ENCODE measurements around the gene NSUN4. TPM values are rescaled to one million over a fixed set of nuclear protein-coding genes. Genes with fewer than 3 reads are reported as not detected.
A peak's percentile ranks its signal among the peaks of the same experiment; 100 is the strongest.

Gene NSUN4
- total RNA-seq, 2 donors from 2014 or later, result 21.0 to 29.0 TPM

DNA sequence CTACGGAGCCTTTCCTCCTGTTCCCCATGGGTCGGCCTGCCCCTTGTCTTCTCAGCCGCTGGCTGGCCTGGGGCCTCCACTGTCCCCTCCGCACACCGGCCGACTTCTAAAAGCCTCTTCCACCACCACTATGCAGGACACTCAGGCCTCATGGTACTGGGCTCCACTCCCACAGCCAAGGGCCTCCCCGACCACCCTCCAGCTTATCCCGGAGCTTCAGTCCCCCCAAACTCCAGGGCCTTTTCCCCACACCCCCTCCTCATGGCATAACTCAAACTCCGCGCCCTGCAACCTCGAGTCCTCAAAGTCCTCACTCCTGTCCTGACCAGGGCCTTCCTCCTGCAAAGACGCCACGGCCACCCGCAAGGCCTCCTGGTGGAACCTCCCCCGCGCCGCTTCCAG, 39.2 kb upstream of the NSUN4 start:
- no peak for TF ChIP-seq POLR2AphosphoS5 (IDR thresholded peaks at IDR 0.05)
- TF ChIP-seq POLR2A (IDR thresholded peaks at IDR 0.05), result no peak
- TF ChIP-seq, protein P1, sequence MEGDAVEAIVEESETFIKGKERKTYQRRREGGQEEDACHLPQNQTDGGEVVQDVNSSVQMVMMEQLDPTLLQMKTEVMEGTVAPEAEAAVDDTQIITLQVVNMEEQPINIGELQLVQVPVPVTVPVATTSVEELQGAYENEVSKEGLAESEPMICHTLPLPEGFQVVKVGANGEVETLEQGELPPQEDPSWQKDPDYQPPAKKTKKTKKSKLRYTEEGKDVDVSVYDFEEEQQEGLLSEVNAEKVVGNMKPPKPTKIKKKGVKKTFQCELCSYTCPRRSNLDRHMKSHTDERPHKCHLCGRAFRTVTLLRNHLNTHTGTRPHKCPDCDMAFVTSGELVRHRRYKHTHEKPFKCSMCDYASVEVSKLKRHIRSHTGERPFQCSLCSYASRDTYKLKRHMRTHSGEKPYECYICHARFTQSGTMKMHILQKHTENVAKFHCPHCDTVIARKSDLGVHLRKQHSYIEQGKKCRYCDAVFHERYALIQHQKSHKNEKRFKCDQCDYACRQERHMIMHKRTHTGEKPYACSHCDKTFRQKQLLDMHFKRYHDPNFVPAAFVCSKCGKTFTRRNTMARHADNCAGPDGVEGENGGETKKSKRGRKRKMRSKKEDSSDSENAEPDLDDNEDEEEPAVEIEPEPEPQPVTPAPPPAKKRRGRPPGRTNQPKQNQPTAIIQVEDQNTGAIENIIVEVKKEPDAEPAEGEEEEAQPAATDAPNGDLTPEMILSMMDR (IDR thresholded peaks at IDR 0.05), result no peak
- peaks cover 12% of the 10 kb centered on the region for H3K4me1 ChIP-seq (replicated peaks)
- peak overlapping the region; percentile 83 to 92 for H3K4me3 ChIP-seq
- 3% methylated on average over 17 of the region's 17 CpGs for WGBS
- no peaks in the 10 kb centered on the region for H3K27me3 ChIP-seq (replicated peaks; ENCODE audit: insufficient read depth)
- H3K27ac ChIP-seq, result peak overlapping the region; percentile 96 to 98
- intact Hi-C loops (cut with DNase I), result no loop called here
- H3K36me3 ChIP-seq, result peaks cover 2 to 3% of the 10 kb centered on the region in 2 donors
- no peak for DNase-seq (ENCODE audit: low spot score)
- no peaks in the 10 kb centered on the region for H3K9me3 ChIP-seq

DNA sequence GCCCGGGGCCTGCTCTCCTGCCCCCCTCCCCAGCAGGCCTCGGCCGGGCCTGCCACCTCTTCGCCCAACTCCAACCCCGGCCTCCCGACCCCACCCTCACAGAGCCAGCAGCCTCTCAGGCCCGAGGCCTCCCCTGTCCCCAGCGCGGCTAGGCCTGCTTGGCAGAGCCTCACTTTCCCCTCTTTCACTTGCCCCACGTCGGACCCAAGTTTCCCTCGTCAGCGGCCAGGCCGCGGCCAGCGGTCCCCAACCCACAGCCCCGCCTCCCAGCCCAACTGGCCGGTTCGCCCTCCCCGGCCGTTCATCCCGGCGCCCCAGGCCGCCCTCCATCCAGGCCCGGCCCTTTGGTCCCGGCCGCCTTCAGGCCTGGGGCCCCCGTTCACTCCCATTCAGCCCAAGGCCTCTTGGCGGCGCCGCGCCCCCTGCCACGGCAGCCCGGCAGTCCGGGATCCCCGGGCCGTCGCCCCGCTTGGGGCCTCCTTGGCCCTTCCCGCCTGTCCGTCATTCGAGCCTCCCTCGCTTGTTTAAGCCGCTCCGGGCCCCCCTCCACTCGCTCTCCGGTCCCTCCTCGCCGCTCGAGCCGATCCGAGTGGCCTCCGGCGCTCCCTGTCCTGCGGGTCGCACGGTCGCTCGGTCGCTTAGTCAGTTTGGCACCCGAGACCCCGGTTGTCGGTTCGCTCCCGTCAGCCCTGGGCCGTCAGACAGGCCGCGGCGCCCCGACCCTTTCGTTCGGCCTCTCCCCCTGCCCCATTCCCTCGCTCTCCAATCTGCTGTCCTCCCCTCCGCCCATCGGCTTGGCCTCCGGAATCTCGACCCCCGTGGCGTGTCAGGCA, 38.6 kb upstream of the NSUN4 start:
- DNase-seq (ENCODE audit: low spot score), result peak; percentile 32
- WGBS, result under 1% methylated on average over 78 of the region's 79 CpGs
- Histone ChIP-seq H3K27ac (peak overlapping the region; percentile 96 to 98), H3K36me3 (peaks cover 0 to 3% of the 10 kb centered on the region in 2 donors), H3K27me3 (replicated peaks; ENCODE audit: insufficient read depth) (no peaks in the 10 kb centered on the region), H3K9me3 (no peaks in the 10 kb centered on the region), H3K4me1 (replicated peaks) (peaks cover 12% of the 10 kb centered on the region), H3K4me3 (peak overlapping the region; percentile 83 to 92)
- intact Hi-C loops (cut with DNase I), result no loop called here
- TF ChIP-seq POLR2A (IDR thresholded peaks at IDR 0.05), result no peak
- TF ChIP-seq, protein P1 (IDR thresholded peaks at IDR 0.05), result peak in 1 of 4 experiments; percentile 35

DNA sequence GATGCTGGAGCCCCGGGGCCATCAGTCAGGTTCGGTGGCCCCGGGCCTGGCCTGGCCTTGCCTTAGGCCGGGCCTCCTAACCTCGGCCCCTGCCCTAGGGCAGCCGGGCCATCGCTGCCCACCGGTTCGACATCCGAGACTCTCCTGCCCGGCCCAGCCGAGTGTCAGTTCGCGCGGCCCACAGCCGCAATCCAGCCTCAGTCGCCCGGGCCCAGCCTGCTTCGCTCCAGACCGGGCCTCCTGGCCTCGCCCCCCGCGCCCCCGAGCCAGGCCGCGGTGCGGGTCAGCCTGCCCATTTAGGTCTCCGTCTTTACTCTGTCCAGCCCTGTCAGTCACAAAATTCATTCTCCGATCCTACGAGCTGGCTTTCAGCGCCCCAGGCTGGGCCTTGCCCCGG, 38.0 kb upstream of the NSUN4 start:
- H3K4me1 ChIP-seq (replicated peaks), result peaks cover 12% of the 10 kb centered on the region
- H3K36me3 ChIP-seq, result no peaks in the 10 kb centered on the region
- DNase-seq (ENCODE audit: low spot score), result peak; percentile 30
- no peak for TF ChIP-seq POLR2A (IDR thresholded peaks at IDR 0.05)
- H3K4me3 ChIP-seq, result peak overlapping the region; percentile 83 to 92
- H3K27ac ChIP-seq, result peak overlapping the region; percentile 96 to 98
- H3K27me3 ChIP-seq (replicated peaks; ENCODE audit: insufficient read depth), result no peaks in the 10 kb centered on the region
- under 1% methylated on average over 32 of the region's 32 CpGs for WGBS
- intact Hi-C loops (cut with DNase I), result no loop called here
- no peaks in the 10 kb centered on the region for H3K9me3 ChIP-seq

DNA sequence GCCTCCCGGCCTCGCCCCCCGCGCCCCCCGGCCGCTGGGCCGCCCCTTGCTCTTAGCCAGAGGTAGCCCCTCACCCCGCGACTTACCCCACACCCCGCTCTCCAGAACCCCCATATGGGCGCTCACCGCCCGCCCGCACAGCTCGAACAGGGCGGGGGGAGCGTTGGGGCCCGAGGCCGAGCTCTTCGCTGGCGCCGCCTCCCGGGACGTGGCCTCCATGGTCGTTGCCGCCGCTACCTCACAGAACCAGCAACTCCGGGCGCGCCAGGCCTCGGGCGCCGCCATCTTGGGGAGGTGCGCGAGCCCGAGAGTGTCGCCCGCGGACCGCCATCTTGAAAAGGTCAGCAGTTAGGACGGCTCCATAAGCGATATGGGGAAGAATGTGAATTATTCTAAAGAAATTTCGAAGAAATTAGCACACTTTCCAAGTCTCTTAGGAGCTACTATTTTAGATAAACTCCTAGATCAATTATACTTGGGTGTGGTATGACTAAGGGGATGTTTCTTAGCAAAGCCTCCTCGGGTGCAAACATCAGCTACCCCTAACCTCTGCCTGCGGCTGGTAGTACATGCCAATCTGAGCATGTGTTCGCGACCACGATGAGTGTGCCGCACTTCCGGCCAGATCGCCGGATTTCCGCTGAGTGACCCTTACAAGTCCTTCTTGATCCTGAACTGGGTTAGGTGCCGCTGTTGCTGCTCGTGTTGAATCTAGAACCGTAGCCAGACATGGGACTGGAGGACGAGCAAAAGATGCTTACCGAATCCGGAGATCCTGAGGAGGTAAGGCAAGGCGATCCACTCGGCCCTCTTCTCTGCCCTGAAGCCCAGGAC, 37.4 kb upstream of the NSUN4 start, which contains the start of the genes LRRC41 and UQCRH:
LRRC41 (minus strand) TSS at position 579 of the 834 bp plus-strand sequence; CDS start at position 285, 294 bp downstream.
UQCRH (plus strand) TSS at position 661 of the 834 bp plus-strand sequence; CDS start at position 730, 69 bp downstream.
- peak; percentile 95 for DNase-seq (ENCODE audit: low spot score)
- no peaks in the 10 kb centered on the region for H3K36me3 ChIP-seq
- H3K27me3 ChIP-seq (replicated peaks; ENCODE audit: insufficient read depth), result no peaks in the 10 kb centered on the region
- peak within 1 kb of the TSS; percentile 83 to 92 for H3K4me3 ChIP-seq
- intact Hi-C loops (cut with DNase I), result no loop called here
- H3K4me1 ChIP-seq (replicated peaks), result peaks cover 12% of the 10 kb centered on the region
- H3K27ac ChIP-seq, result peak within 1 kb of the TSS; percentile 96 to 98
- WGBS, result under 1% methylated on average over 47 of the region's 61 CpGs
- no peaks in the 10 kb centered on the region for H3K9me3 ChIP-seq
- TF ChIP-seq POLR2AphosphoS5 (IDR thresholded peaks at IDR 0.05), result peak; percentile 91
- TF ChIP-seq, protein P1 (IDR thresholded peaks at IDR 0.05), result peak in 1 of 4 experiments; percentile 8
- TF ChIP-seq POLR2A (IDR thresholded peaks at IDR 0.05), result peak; percentile 88

DNA sequence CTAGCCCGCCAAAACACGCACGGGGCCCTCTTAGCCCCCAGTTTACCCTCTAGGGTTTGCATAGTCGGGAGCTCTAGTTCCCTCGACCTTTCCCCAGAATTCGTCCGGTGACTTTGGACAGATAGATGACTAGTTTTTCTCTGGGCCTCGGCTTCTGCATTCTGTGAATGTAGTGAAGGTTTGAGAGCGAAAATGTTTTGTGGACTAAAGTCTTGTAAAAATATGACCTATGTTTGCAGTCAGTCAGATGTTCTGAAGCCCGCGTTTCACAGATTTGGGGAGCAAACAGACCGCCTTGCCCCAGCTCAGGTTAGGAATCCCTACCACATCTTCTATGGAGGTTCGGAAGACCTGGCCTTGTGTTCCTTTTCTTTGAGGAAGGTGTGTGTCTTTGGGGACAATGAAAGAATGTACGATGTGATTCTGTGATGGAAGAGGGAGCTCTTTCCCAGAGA, 36.7 kb upstream of the NSUN4 start:
- Histone ChIP-seq H3K27me3 (replicated peaks; ENCODE audit: insufficient read depth) (no peaks in the 10 kb centered on the region), H3K36me3 (no peaks in the 10 kb centered on the region), H3K4me3 (peak overlapping the region; percentile 83 to 92), H3K9me3 (no peaks in the 10 kb centered on the region), H3K4me1 (replicated peaks) (peaks cover 12% of the 10 kb centered on the region), H3K27ac (peak overlapping the region; percentile 96 to 98)
- WGBS, result 0% methylated on average over 14 of the region's 14 CpGs
- TF ChIP-seq POLR2AphosphoS5 (IDR thresholded peaks at IDR 0.05), result no peak
- TF ChIP-seq, protein P1 (IDR thresholded peaks at IDR 0.05), result no peak
- TF ChIP-seq POLR2A (IDR thresholded peaks at IDR 0.05), result no peak
- intact Hi-C loops (cut with DNase I), result no loop called here
- DNase-seq (ENCODE audit: low spot score), result no peak
